Stimulated activated CD8-positive, alpha-beta memory T cell treated with anti-CD3 and anti-CD28 coated beads, Interleukin-15, amount 100 ng/mL, for 1 hour (primary cell): ENCODE results near the gene MBD4.

ENCODE experiments used
- DNase-seq: peaks from one replicate; pipeline ENCODE4 v3.0.0-alpha.2; 2020; ENCODE audit warnings: low read depth

Gene MBD4

DNA sequence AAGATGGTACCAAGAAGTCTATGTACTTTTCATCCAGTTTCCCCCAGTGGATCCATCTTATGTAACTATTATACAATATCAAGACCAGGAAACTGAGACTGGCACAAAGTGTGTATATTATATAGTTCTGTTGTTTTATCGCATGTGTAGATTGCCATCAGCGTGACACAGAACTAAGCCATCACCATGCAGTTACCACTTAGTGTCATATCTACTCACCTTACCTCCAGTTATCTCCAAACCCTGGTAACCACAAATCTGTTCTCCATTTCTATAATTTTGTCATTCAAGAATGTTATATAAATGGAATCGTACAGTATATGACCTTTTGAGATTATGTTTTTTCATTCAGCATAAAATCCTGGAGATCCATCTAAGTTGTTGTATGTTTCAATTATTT lies 23.3 kb upstream of the MBD4 start:
- no peak for DNase-seq

DNA sequence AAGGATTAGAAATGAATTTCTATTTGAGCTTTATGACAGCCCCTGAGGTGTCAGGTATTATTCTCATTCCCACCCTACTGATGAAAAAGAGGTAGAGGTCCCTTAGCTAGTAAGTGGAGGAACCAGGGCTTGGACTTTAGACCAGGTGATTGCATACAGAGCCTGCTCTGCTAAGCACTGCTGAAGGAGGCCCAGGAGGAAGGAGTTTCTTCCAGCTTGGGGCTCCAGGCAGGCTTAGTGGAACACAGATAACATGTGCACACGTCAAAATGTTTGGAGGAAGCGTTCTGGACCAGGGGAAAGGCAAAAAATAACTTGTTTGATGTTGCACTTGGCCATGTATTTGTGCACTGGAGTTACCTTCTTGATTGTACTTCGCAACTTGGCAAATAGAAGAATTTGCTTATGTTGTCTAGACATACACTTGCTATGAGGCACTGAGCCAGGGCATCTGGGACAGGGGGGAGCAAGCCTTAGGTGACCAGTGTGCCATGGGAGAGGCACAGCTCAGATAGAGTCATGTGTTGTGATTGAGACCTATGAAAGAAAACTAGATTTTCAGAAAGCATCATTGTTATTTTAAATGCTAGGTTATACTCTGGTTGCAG lies 22.7 kb upstream of the MBD4 start:
- DNase-seq: no peak

DNA sequence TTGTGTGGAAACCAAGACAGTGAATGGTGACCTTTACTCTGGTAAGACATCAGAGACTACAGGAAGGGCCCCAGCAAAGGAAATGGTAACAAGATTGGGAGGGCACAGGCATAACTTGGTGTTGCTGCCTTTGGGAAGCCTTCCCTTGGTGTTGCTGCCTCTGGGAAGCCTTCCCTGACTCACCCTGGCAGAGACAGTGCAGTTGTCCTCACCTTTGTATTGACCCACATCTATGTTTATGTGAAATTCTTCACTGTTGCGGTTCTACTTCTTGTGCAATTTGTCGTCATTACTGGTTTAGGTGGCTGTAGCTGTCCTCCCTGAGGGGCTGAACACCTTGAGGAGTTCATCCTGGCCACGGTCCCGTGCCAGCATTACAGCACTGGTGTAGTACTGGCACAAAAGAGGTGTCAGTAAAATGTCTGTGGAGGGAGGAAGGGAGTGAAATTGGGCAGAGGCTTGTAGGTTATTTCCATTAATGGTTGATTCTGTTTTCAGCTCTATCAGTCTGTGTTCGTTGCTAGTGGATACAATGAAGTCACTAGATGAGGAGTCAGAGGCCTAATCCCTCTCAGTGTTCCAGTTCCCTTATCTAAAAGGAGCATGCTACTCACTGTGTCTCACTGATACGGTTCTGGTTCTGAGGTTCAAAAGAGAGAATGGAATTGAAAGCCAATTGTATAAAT lies 21.9 kb upstream of the MBD4 start:
- no peak for DNase-seq

DNA sequence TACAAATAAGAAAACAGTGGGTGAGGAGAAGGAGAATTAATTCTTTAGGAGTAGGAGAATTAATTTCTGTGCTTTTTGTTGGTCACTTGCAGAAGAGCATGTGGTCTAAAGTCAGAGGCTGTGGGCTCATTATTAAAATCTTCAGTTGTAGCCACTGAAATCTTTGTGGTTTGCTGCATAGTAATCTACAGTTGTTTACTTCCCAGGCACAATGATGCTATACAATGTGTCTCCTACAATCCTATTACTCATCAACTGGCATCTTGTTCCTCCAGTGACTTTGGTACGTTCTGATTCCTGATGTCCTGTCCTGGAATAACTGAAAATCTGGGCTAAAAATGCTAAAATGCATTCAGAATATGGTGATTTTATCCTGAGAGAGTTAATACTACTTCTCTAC lies 21.3 kb upstream of the MBD4 start:
- DNase-seq: no peak

- no peak for DNase-seq
Observed at GRCh38 chr3:129460572-129460971, 20.8 kb upstream of the MBD4 start.

GRCh38 chr3:129460155-129460554 lies 20.4 kb upstream of the MBD4 start:
- no peak for DNase-seq

- no peak for DNase-seq
Observed at GRCh38 chr3:129453732-129454131, 14.0 kb upstream of the MBD4 start.

GRCh38 chr3:129449279-129450115 lies 9.7 kb upstream of the MBD4 start:
- DNase-seq: no peak

- DNase-seq: no peak
Observed at GRCh38 chr3:129448186-129448895, 8.6 kb upstream of the MBD4 start.

DNA sequence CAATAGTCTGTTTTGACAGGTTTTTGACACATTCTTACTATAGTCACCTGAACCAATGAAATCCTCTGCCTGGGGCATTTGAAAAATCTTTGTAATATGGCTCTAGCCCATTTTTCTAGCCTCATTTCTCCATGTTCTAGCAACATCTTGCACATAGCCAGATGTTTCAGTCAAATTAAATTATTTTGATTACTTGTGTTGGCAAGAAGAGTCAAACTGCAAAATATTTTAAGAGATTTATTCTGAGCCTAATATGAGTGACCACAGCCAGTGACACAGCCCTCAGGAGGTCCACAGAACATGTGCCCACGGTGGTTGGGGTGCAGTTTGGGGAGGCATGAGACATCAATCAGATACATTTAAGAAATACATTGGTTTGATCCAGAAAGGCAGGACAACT lies 7.2 kb upstream of the MBD4 start:
- DNase-seq: no peak

- DNase-seq: no peak
Observed at GRCh38 chr3:129445471-129445870, 5.7 kb upstream of the MBD4 start.

GRCh38 chr3:129442947-129443346 lies 3.2 kb upstream of the MBD4 start:
- no peak for DNase-seq

- no peak for DNase-seq
Observed at GRCh38 chr3:129442486-129442885, 2.7 kb upstream of the MBD4 start.

DNA sequence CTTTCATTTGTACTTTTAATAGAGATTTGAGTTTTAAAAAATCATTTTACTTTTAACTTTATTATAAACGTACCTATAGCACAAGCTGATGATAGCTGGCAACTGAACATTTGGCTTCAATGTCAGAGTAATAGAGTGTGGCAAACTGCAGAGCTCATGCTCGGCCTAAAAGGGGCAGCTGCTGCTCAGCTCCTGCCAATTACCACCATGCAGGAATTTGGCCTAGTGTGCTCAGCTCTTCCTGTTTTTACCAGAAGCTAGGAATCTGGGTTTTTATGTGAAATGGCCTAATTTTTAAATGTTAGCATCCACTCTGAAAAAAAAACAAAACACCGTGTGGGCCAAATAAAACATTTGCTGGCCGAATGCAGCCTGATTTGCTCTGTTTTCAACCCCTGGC lies 2.0 kb upstream of the MBD4 start:
- no peak for DNase-seq

- no peak for DNase-seq
Observed at GRCh38 chr3:129441215-129441614, 1.5 kb upstream of the MBD4 start.

DNA sequence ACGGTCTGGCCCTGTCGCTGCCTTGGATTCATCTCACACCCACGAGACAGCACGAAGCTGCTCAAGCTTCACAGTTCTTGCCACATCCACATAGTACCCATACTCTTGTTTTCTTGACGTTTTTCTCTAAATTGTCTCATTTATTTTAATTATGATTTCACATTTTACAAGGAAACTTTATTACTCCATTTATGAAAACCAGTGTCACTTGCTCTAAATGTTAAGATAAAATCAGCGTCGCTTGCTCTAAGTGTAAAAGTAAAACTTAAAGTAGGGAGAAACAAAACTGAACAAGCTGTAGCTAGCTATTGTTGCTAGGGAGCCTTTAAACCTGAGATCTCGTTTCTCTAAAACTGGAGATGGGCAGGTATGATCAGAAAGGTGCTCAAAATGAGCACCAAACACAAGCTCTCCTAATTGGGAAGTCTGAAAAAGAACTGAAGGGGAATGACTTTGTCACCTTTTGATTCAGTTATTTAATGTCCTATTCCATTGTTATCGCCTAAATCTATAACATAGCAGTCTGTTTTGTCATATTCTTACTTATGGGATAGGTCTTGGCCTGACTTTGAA lies 956 bp upstream of the MBD4 start:
- no peak for DNase-seq

DNA sequence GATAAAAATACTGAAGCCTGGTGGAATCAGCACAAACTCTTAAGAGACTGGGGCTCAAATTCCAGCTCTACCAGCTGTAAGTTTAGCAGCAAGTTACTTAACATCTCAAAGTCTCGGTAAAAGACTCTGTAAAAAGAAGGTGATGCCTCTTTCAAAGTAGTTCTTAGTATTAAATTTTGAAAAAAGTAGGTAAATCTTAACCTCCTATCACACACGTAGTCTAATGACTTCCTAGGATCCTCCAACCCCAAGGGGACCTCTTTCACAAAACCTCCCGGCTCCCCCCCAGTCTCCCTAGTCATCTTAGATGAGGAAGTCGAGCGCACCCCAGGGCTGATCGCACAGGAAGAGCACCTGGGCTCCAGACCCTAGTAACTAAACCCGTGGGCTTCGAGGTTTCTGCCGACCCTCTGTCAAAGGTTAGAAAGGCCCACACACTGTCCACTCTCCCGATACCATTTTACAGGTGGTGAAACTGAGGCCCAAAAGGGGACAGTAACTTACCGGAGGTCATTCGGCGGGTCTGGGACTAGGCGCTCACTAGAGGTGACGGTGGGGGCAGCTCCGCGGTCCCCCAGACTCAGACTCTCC lies 427 bp downstream of the MBD4 start:
- DNase-seq: no peak

GRCh38 chr3:129435367-129435766 lies 4.4 kb downstream of the MBD4 start:
- DNase-seq: no peak

DNA sequence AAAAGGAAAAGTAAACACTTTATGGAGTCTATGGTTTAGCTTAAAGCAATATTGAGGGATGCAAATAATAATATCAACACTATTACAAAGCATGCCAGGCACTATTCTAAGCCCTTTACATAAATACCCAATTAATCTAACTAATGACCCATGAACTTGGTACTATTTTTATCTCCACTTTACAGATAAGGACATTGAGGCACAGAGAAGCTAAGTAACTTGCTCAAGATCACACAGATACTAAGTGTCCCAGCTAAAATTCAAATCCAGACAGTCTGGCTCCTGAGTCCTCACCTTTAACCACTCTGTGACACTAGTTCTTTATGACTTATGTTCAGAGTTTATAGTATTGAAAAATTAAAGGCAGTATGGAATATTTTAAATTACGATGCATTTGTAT lies 5.6 kb downstream of the MBD4 start:
- no peak for DNase-seq

DNA sequence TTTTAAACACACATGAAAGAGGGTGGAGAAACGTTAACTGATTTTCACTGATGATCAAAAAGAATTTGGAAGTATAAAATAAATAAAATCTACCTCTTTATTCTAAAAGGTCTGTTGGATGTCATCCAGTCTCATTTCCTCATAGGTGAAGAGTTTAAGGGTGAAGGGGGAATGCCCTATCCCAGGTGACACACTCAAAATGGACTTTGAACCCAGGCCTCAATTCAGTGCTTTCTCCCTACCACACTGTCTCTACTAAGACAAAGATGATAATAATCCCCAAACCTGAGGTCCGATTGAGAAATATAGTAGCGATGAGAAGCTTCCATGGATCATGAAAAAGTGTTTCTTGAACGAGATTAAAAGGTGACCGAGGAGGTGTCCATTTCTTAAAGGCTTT lies 6.2 kb downstream of the MBD4 start:
- DNase-seq: no peak

DNA sequence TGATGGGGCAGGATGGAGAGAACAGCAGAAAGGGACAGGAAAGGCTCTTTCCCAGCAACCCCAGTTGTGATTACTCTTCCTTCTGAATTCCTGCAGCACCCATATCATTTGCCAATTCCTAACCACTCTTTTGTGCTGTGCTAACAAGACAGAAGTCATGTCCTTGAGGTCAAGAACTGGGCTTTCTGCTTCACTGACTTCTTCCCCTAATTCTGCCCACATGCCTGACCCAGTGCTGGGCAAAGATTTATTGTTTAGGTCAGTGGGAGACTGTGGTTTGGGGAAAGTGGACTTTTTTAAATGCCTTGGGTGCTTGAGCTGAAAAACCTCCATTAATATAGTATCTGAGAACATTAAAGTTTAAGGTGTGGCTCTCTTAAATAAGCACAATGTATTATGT lies 7.1 kb downstream of the MBD4 start:
- DNase-seq: no peak

GRCh38 chr3:129432036-129432435 lies 7.7 kb downstream of the MBD4 start:
- no peak for DNase-seq
